HepG2 (cell line): ENCODE results near the gene PARP15. TPM values are rescaled to one million over a fixed set of nuclear protein-coding genes. Genes with fewer than 3 reads are reported as not detected.

Experiments used
- EP300 ChIP-seq, 3 experiments: sonication (generic) in 1 of 3; formaldehyde crosslinking in 1 of 3; IDR thresholded peaks; 2 replicates each; pipeline versions ENCODE4 v1.5.1 to v1.6.1; 2011 to 2020; ENCODE audit warnings: low read depth in 2 of 3, low read length in 2 of 3, borderline replicate concordance in 1 of 3, improper control_type of control experiment in 1 of 3, mild to moderate bottlenecking in 1 of 3, missing genetic modification reagents in 1 of 3, moderate library complexity in 1 of 3
- GPN1 ChIP-seq: sonication (generic); formaldehyde crosslinking; IDR thresholded peaks from 2 replicates; pipeline ENCODE4 v1.5.1; 2020; ENCODE audit warnings: missing genetic modification reagents, borderline replicate concordance
- NR2F6 ChIP-seq, 2 experiments: IDR thresholded peaks; 2 replicates each; pipeline ENCODE4 v1.6.1; 2016; ENCODE audit warnings: antibody characterized with exemption in 1 of 2, mild to moderate bottlenecking in 1 of 2
- SALL1 ChIP-seq: sonication (generic); formaldehyde crosslinking; IDR thresholded peaks from 2 replicates; pipeline ENCODE4 v1.8.0; 2022; ENCODE audit warnings: mild to moderate bottlenecking, missing genetic modification reagents
- SMARCE1 ChIP-seq: fragments of 450-650 bp; IDR thresholded peaks from 2 replicates; pipeline ENCODE4 v1.6.1; 2017; ENCODE audit warnings: borderline replicate concordance
- SP5 ChIP-seq: IDR thresholded peaks from 2 replicates; pipeline ENCODE4 v1.6.1; 2016; ENCODE audit warnings: low read depth, borderline replicate concordance
- ZBTB20 ChIP-seq: sonication (generic); formaldehyde crosslinking; IDR thresholded peaks from 2 replicates; pipeline ENCODE4 v1.8.1; 2023; ENCODE audit warnings: missing genetic modification reagents, low read depth, mild to moderate bottlenecking, borderline replicate concordance
- ZC3H13 ChIP-seq: sonication (generic); formaldehyde crosslinking; IDR thresholded peaks from 2 replicates; pipeline ENCODE4 v1.8.1; 2023; ENCODE audit warnings: mild to moderate bottlenecking, missing genetic modification reagents, moderate library complexity
- ZNF253 ChIP-seq: sonication (generic); formaldehyde crosslinking; IDR thresholded peaks from 2 replicates; pipeline ENCODE4 v1.8.0; 2022; ENCODE audit warnings: mild to moderate bottlenecking, missing genetic modification reagents, borderline replicate concordance
- ZNF33B ChIP-seq: sonication (generic); formaldehyde crosslinking; IDR thresholded peaks from 2 replicates; pipeline ENCODE4 v1.5.1; 2020; ENCODE audit warnings: mild to moderate bottlenecking, missing genetic modification reagents
- ZNF572 ChIP-seq: sonication (generic); formaldehyde crosslinking; IDR thresholded peaks from 2 replicates; pipeline ENCODE4 v1.5.1; 2020; ENCODE audit warnings: mild to moderate bottlenecking, missing genetic modification reagents
- ZNF619 ChIP-seq: sonication (generic); formaldehyde crosslinking; IDR thresholded peaks from 2 replicates; pipeline ENCODE4 v1.4.0; 2020; ENCODE audit warnings: mild to moderate bottlenecking, missing genetic modification reagents
- ZNF766 ChIP-seq: sonication (generic); formaldehyde crosslinking; IDR thresholded peaks from 2 replicates; pipeline ENCODE4 v1.5.0; 2020; ENCODE audit warnings: missing genetic modification reagents, borderline replicate concordance
- ZNF878 ChIP-seq: sonication (generic); formaldehyde crosslinking; IDR thresholded peaks from 2 replicates; pipeline ENCODE4 v1.8.1; 2023; ENCODE audit warnings: mild to moderate bottlenecking, missing genetic modification reagents, moderate library complexity
- polyA plus RNA-seq, 8 experiments: library from polyadenylated mRNA; depleted of rRNA in 3 of 8; stranded (reverse) in 7 of 8; unstranded in 1 of 8; fragments of >200 nt; fragmentation: Illumina TruSeq in 4 of 8; extraction: Trizol in 4 of 8; gene quantifications; 2 replicates each; pipeline versions ENCODE4 v1.2.1 to v1.2.3, GENCODE V29; 2011 to 2016; ENCODE audit warnings: low read depth in 4 of 8, missing spikeins in 1 of 8, mixed read lengths in 1 of 8; ENCODE audit not compliant: insufficient read depth in 1 of 8
- total RNA-seq, 5 experiments: library from RNA; depleted of rRNA; stranded (reverse); fragments of >200 nt; fragmentation: Illumina TruSeq; extraction: Trizol; gene quantifications; 2 replicates each; pipeline ENCODE4 v1.2.3, GENCODE V29; 2016; ENCODE audit warnings: low read depth in 1 of 5
- TF ChIP-seq, protein P1 (sequence below): sonication (generic); formaldehyde crosslinking; IDR thresholded peaks from 2 replicates; pipeline ENCODE4 v1.8.1; 2023; ENCODE audit warnings: mild to moderate bottlenecking, missing genetic modification reagents, borderline replicate concordance
- TF ChIP-seq, protein P2 (sequence below): sonication (generic); formaldehyde crosslinking; IDR thresholded peaks from 2 replicates; pipeline ENCODE4 v1.5.1; 2020; ENCODE audit warnings: missing genetic modification reagents, mild to moderate bottlenecking, borderline replicate concordance
- TF ChIP-seq, protein P3 (sequence below): sonication (generic); formaldehyde crosslinking; IDR thresholded peaks from 2 replicates; pipeline ENCODE4 v1.9.0; 2021; ENCODE audit warnings: missing genetic modification reagents, mild to moderate bottlenecking, borderline replicate concordance
- TF ChIP-seq, protein P4 (sequence below): sonication (generic); formaldehyde crosslinking; IDR thresholded peaks from 2 replicates; pipeline ENCODE4 v1.4.0; 2020; ENCODE audit warnings: missing genetic modification reagents, borderline replicate concordance
- TF ChIP-seq, protein P5 (sequence below): fragments of 450-650 bp; IDR thresholded peaks from 2 replicates; pipeline ENCODE4 v1.6.1; 2016

The PARP15 gene
- total and polyA plus RNA-seq, 2 of the 13 experiments (the other 11 are each of a cell fraction or from before 2014, with no cell fraction given) = 0.02 TPM; not detected in 1

DNA sequence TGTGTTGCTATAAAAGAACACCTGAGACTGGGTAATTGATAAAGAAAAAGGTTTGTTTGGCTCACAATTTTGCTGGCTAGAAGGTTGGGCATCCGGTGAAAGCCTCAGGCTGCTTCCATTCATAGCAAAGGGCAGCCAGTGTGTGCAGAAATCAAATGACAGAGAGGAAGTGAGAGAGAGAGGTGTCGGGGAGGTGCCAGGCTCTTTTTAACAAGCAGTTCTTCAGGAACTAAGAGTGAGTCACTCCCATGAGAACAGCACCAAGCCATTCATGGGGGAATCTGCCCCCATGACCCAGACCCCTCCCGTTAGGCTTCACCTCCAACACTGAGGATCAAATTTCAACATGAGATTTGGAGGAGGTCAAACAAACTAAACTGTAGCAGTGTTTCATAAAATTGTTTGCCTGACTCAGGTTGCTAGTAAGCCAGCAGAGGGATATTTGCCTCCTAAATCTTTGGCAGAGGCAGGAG lies 4.5 kb upstream of the PARP15 start (continued):
- TF ChIP-seq, protein P1, sequence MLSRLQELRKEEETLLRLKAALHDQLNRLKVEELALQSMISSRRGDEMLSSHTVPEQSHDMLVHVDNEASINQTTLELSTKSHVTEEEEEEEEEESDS (CRISPR knock-in tag) = no peak
- TF ChIP-seq SP5 (CRISPR knock-in tag) (0 out of 2 replicates have a peak, but pooled peaks have one; percentile 42), SMARCE1 (no peak), GPN1 (CRISPR knock-in tag) (no peak), ZNF878 (CRISPR knock-in tag) (no peak), ZC3H13 (no peak), NR2F6 (IDR thresholded peaks at IDR 0.05) (peak; percentile 90), NR2F6 (CRISPR knock-in tag; IDR thresholded peaks at IDR 0.05) (peak; percentile 94), ZNF619 (CRISPR knock-in tag) (no peak), EP300 (IDR thresholded peaks at IDR 0.05; ENCODE audit: low read depth in 2 of 2, low read length in 2 of 2) (peak in 1 of 2 experiments; percentile 53; a peak in 1 of 4 replicates), EP300 (CRISPR knock-in tag; IDR thresholded peaks at IDR 0.05; ENCODE audit: borderline replicate concordance) (no peak), ZNF253 (no peak), ZBTB20 (CRISPR knock-in tag) (no peak), ZNF572 (CRISPR knock-in tag) (no peak), SALL1 (peak; percentile 60), ZNF766 (CRISPR knock-in tag) (no peak), ZNF33B (no peak)
- TF ChIP-seq, protein P2, sequence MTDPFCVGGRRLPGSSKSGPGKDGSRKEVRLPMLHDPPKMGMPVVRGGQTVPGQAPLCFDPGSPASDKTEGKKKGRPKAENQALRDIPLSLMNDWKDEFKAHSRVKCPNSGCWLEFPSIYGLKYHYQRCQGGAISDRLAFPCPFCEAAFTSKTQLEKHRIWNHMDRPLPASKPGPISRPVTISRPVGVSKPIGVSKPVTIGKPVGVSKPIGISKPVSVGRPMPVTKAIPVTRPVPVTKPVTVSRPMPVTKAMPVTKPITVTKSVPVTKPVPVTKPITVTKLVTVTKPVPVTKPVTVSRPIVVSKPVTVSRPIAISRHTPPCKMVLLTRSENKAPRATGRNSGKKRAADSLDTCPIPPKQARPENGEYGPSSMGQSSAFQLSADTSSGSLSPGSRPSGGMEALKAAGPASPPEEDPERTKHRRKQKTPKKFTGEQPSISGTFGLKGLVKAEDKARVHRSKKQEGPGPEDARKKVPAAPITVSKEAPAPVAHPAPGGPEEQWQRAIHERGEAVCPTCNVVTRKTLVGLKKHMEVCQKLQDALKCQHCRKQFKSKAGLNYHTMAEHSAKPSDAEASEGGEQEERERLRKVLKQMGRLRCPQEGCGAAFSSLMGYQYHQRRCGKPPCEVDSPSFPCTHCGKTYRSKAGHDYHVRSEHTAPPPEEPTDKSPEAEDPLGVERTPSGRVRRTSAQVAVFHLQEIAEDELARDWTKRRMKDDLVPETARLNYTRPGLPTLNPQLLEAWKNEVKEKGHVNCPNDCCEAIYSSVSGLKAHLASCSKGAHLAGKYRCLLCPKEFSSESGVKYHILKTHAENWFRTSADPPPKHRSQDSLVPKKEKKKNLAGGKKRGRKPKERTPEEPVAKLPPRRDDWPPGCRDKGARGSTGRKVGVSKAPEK (CRISPR knock-in tag) = no peak
- TF ChIP-seq, protein P3, sequence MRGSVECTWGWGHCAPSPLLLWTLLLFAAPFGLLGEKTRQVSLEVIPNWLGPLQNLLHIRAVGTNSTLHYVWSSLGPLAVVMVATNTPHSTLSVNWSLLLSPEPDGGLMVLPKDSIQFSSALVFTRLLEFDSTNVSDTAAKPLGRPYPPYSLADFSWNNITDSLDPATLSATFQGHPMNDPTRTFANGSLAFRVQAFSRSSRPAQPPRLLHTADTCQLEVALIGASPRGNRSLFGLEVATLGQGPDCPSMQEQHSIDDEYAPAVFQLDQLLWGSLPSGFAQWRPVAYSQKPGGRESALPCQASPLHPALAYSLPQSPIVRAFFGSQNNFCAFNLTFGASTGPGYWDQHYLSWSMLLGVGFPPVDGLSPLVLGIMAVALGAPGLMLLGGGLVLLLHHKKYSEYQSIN = no peak
- TF ChIP-seq, protein P4, sequence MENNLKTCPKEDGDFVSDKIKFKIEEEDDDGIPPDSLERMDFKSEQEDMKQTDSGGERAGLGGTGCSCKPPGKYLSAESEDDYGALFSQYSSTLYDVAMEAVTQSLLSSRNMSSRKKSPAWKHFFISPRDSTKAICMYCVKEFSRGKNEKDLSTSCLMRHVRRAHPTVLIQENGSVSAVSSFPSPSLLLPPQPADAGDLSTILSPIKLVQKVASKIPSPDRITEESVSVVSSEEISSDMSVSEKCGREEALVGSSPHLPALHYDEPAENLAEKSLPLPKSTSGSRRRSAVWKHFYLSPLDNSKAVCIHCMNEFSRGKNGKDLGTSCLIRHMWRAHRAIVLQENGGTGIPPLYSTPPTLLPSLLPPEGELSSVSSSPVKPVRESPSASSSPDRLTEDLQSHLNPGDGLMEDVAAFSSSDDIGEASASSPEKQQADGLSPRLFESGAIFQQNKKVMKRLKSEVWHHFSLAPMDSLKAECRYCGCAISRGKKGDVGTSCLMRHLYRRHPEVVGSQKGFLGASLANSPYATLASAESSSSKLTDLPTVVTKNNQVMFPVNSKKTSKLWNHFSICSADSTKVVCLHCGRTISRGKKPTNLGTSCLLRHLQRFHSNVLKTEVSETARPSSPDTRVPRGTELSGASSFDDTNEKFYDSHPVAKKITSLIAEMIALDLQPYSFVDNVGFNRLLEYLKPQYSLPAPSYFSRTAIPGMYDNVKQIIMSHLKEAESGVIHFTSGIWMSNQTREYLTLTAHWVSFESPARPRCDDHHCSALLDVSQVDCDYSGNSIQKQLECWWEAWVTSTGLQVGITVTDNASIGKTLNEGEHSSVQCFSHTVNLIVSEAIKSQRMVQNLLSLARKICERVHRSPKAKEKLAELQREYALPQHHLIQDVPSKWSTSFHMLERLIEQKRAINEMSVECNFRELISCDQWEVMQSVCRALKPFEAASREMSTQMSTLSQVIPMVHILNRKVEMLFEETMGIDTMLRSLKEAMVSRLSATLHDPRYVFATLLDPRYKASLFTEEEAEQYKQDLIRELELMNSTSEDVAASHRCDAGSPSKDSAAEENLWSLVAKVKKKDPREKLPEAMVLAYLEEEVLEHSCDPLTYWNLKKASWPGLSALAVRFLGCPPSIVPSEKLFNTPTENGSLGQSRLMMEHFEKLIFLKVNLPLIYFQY (CRISPR knock-in tag) = no peak
- TF ChIP-seq, protein P5, sequence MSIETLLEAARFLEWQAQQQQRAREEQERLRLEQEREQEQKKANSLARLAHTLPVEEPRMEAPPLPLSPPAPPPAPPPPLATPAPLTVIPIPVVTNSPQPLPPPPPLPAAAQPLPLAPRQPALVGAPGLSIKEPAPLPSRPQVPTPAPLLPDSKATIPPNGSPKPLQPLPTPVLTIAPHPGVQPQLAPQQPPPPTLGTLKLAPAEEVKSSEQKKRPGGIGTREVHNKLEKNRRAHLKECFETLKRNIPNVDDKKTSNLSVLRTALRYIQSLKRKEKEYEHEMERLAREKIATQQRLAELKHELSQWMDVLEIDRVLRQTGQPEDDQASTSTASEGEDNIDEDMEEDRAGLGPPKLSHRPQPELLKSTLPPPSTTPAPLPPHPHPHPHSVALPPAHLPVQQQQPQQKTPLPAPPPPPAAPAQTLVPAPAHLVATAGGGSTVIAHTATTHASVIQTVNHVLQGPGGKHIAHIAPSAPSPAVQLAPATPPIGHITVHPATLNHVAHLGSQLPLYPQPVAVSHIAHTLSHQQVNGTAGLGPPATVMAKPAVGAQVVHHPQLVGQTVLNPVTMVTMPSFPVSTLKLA = no peak
